GM21529 (cell line): ENCODE data around the gene IMMP2L.

Source experiments
- ATAC-seq: cut with Tn5 transposase; IDR thresholded peaks from one replicate; pipeline ENCODE4 v1.9.1; 2021; ENCODE audit not compliant: unreplicated experiment

The IMMP2L gene

DNA sequence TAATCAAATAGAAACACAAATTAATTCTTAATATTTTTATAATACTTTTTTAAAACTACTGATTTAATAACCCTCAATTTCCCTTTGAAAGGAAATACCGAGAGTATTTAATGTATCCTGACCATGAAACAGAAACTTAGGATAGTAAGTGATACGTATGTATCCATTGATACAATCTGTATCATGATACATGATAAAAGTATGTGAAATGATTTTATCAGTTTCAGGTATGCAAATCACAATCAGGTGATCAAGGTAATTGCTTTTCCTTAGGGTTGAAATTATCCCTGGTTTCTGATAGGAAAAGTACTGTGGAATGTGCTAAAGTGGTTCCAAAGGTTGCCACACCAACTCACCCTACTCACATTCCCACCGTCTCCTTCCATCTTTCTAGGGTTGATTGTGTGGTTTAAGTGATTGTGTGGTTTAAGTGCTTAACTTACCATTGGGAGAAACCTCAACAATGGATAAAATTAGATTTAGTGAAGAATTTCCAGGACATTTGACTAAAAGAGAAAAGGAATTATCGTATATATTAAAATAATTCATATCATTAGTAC, 333.0 kb downstream of the IMMP2L start:
- no peak for ATAC-seq

DNA sequence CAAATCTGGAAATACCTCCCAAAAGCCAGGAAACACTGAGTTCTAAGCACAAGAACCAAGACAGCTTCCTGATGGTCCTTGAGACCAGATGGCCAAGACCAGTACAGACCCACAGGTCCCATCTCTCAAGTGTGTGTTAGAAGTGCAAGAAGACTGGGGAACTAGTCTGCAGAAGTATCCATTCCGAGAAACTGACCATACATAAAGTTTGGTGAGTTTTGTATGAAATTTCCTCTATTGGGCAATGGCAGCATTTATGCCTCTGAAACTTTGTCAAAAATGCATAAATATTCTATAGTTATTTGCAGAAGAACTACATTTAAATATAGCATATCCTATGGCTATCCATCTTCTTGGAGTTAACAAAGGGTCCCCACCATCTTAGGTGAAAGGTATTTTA, 333.9 kb downstream of the IMMP2L start:
- ATAC-seq: no peak

DNA sequence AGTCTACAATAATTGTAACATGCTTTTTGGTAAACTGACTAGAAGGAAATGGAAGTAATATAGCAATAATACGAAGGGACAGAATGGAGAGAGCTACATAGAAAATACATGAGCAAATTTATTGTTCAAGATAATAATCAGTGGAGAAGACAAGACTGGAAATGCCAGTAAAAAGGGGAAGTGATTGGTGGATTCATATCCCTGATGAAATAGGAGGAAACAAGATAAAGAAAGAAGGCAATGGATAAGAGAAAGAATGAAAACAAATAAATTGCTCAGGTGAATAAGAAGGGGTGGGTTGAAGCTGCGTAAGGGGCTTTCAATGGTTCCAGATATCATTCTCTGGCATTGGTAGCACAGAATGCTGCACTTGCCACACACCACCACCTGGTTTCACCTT, 335.5 kb downstream of the IMMP2L start:
- ATAC-seq: no peak

DNA sequence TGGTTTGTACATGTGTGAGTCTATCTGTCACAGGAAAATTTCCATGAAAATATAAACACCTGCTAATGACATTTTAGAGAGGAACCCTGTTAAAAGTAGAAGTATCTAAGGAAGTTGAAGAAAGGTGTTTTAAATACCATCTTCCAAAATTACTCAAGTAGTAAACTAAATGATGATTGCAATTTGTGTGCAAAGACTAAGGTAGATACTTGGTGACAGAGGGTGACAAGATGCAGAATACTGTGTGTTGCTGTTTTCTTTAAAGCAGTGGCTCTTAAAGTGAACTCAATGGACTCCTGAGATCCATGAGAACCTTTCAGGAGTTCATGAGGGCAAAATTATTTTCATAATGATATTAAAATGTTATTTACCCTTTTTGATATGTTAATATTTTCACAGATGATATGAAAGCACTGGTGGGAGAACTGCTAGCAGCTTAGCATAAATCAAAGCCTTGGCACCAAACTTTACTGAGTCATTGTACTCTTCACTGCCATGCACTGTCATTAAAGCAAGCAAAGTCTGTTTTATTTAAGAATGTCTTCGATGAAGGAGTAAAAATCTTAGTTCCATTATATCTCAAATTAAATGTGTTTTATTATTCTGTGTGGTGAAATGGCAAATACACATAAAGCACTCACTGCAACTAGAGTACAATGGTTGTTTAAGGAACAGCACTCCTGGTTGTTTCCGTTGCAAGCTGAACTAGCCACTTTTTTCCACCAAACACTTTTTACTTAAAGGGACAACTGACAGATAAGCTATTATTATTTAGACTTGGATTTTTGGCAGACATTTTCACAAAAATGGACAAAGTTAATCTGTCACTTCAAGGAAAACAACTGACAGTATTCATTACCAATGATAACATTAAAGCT, 337.7 kb downstream of the IMMP2L start:
- no peak for ATAC-seq

DNA sequence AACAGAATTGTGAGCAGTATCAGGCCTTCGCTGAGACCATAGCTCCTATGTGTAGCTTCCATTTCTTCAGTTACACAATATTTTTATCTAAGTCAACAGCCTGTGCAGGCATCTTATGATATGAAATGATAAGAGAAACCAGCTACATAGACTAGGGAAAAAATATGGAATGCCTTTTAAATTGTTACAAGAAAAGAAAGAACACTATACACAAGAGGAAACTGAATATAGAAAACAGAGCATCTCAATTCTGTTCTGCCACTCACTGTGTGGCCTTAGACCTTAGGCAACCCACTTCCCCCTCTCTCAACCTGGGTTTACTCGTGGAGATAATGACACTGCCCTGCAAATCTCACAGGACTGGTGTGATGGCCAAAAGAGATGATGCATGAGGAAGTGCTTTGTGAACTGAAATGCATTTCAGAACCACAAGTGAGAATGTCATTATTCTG, 338.5 kb downstream of the IMMP2L start:
- no peak for ATAC-seq

DNA sequence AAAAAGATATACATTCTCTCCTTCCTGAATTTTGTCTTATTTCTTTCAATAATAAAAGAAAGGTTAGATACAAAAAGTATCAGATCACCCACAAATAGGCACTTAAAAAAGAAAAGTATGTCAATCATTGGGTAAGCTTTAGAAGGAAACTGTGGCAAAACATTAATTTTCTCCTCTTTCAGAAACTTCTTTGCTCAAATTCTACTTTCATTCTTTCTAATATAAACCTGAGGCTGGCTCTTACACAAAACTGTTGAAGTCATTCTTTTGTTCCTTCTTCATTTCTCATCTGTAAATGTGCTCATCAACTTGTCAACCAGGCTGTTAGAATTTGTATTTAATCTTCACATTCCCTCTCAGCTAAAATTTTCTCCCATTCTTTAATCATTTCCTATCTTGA, 346.7 kb downstream of the IMMP2L start:
- ATAC-seq: no peak

DNA sequence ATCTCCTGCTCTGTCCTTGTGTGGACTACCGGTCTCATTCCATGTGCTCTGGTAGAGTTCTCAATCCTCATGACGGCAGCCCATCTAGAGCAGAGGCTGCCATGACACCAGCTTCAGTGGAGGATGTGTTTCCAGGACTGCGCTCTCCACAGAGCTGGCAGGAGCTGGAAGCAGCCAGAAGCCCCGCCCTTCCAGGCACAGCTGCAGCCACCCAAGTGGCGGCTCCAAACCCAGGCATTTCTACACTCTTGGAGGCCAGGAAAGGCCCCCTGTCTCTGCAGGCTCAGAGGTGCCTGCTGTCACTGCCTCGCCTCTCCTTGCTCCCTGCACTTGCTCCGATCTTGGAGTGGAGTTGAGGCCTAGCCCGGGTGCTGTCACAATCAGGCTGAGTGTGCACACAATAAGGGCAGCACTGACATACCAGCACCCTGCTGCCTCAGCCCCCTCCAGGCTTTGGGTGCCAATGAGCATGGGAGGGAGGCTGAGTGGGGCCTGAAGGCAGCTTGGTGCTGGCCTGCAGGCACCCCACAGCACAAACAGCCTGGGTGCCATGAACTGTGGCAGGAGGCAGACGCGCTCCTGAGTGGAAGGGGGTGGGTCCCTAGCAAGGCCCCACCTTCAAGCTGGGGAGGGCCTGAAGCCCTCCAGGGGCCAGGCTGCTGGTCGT, 349.3 kb downstream of the IMMP2L start:
- no peak for ATAC-seq

DNA sequence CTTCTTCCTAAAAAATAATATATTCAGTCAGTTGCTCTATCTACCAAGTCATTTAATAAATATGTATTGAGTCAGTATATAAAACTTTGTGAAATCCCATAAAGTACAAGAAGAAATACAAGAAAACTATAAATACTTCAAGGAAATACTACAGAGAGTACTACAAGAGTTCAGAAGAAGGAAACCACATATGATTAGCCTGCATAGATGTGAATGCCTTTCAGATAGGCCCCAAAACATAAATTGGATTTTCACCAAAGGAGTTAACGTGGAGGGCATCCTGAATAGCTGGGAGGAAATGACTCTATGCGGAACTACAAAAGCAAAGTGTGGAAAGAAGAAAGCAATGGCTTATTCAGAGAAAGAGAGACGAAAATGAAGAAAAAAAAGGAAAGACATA, 351.3 kb downstream of the IMMP2L start:
- ATAC-seq: no peak

- no peak for ATAC-seq
Observed at GRCh38 chr7:111210043-111210442, 352.2 kb downstream of the IMMP2L start.

DNA sequence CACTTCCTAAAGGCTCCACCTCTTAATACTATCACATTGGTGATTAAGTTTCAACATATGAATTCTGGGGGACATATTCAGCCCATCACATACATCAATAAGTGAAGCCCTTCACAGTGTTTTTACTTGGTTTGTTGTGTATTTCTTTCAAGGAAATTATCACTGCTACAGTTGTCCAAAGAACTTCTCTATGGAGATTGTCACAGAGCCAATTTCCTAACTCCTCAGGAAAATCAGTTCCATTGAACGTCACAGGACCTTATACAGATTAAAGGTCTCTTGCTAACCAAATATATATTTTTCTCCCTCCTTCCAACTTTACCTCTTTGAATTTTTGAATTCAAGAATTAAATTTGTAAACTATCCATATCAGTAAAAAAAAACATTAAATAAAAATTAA, 357.0 kb downstream of the IMMP2L start:
- ATAC-seq: no peak

GRCh38 chr7:111202321-111202720, 360.0 kb downstream of the IMMP2L start:
- no peak for ATAC-seq

GRCh38 chr7:111199643-111200042, 362.6 kb downstream of the IMMP2L start:
- ATAC-seq: no peak

GRCh38 chr7:111198255-111198654, 364.0 kb downstream of the IMMP2L start:
- ATAC-seq: no peak

DNA sequence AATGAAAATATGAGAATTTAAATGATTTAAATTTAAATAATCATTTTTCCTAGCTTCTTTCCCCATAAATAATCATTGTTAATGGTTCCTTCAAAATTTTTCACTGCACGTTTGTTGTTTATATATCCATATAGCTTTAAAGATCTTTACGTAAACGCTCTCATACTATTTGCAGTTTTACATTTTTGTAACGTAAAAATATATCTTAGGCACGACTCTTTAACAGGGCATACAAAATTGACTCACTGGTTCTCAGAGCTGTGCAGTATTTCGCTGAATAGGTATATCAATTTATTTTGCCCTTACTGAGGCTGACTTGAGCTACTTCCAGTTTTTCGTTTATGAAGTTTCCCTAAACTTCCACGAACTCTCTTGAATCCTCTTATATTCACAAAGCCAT, 365.6 kb downstream of the IMMP2L start:
- no peak for ATAC-seq

- no peak for ATAC-seq
Observed at GRCh38 chr7:111192614-111193413, 369.5 kb downstream of the IMMP2L start.

- ATAC-seq: no peak
Observed at GRCh38 chr7:111190804-111191203, 371.5 kb downstream of the IMMP2L start.

GRCh38 chr7:111184987-111185386, 377.3 kb downstream of the IMMP2L start:
- ATAC-seq: no peak

GRCh38 chr7:111183321-111183720, 379.0 kb downstream of the IMMP2L start:
- no peak for ATAC-seq

DNA sequence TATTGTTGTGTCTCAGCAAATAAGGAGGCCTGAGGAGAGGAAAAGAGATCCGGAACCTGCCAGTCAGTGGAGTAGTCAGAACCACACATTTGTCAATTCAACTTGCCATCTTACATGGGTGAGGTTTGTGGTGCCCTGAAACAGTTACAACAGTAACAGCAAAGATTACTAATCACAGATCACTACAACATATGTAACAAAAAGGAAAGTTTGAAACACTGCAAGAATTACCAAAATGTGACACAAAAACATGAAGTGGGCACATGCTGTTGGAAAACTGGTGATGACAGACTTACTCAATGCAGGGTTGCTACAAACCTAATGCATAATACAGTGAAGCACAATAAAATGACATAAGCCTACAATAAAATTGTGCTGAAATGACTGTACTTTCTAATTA, 382.0 kb downstream of the IMMP2L start:
- ATAC-seq: no peak

DNA sequence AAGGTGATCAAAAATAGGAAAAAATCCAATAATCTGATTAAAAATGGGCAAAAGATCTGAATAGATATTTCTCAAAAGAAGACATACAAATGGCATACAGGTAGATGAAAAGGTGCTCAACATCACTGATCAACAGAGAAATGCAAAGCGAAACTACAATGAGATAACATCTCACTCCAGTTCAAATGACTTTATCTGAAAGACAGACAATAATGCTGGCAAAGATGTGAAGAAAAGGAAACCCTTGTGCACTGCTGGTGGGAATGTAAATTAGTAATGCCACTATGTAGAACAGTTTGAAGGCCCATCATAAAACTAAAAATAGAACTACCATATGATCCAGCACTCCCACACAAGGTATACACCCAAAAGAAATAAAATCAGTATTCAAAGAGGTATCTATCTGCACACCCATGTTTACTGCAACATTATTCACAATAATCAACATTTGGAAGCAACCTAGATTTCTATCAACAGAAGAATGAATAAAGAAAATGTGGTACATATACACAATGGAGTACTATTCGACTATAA, 386.3 kb downstream of the IMMP2L start:
- ATAC-seq: no peak

DNA sequence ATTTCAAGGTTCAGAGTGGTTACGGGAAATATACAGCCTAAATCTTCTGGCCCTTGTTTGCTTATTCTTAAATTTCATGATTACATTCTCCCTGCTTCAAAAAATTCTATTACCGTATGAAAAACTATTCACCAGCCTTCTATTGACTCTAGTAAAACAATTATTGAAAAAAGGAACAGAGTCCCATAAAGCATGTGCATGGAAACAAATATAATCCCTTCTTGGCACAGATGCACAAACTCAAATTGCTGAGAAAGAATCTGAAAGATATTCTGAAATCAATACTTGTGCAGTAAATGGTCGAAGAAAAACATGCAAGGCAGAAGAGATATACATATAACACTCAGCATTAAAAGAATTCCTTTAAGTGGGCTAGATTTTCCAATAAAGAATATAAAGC, 387.8 kb downstream of the IMMP2L start:
- no peak for ATAC-seq
